GM21381 (cell line): ENCODE results near the gene SCN4A.
"Not testable (repeated sequence)": the region's sequence is repeated elsewhere in the genome, so short reads cannot be mapped to it uniquely, and the experiment has no call there.

Experiments
- ATAC-seq: cut with Tn5 transposase; IDR thresholded peaks from one replicate; pipeline ENCODE4 v1.9.1; 2021; ENCODE audit warnings: mild to moderate bottlenecking, moderate library complexity; ENCODE audit not compliant: unreplicated experiment

SCN4A gene

GRCh38 chr17:63918305-63918704, 54.4 kb downstream of the SCN4A start:
- no peak for ATAC-seq

GRCh38 chr17:63917646-63918045, 55.1 kb downstream of the SCN4A start:
- no peak for ATAC-seq

GRCh38 chr17:63917206-63917605, 55.5 kb downstream of the SCN4A start:
- not testable (repeated sequence) for ATAC-seq

- ATAC-seq = no peak
Measured at GRCh38 chr17:63916566-63917185, 56.0 kb downstream of the SCN4A start.

- not testable (repeated sequence) for ATAC-seq
Measured at GRCh38 chr17:63915753-63916152, 57.0 kb downstream of the SCN4A start.

- no peak for ATAC-seq
Measured at GRCh38 chr17:63914471-63914870, 58.2 kb downstream of the SCN4A start.

- ATAC-seq = no peak
Measured at GRCh38 chr17:63911657-63912100, 61.0 kb downstream of the SCN4A start.

- ATAC-seq = no peak
Measured at GRCh38 chr17:63911041-63911635, 61.6 kb downstream of the SCN4A start, which contains the start of gene CSHL1. Gene CSHL1, minus strand, starts transcription at chr17:63911258. Its CDS starts 62 bp downstream, at chr17:63911196.

GRCh38 chr17:63910096-63910495, 62.6 kb downstream of the SCN4A start:
- ATAC-seq = no peak

GRCh38 chr17:63909586-63909985, 63.1 kb downstream of the SCN4A start:
- ATAC-seq = not testable (repeated sequence)

GRCh38 chr17:63907161-63907778, 65.4 kb downstream of the SCN4A start:
- ATAC-seq = not testable (repeated sequence)

- ATAC-seq = not testable (repeated sequence)
Measured at GRCh38 chr17:63904796-63905195, 67.9 kb downstream of the SCN4A start.

GRCh38 chr17:63903787-63904201, 68.9 kb downstream of the SCN4A start:
- ATAC-seq = not testable (repeated sequence)

GRCh38 chr17:63901971-63902370, 70.7 kb downstream of the SCN4A start:
- ATAC-seq = not testable (repeated sequence)

GRCh38 chr17:63898899-63899798, 73.6 kb downstream of the SCN4A start:
- not testable (repeated sequence) for ATAC-seq

GRCh38 chr17:63896524-63897354, 76.0 kb downstream of the SCN4A start, which contains the start of gene CSH1:
Gene CSH1, minus strand, starts transcription at chr17:63896574. Its CDS starts 63 bp downstream, at chr17:63896511.
- ATAC-seq = not testable (repeated sequence)

- not testable (repeated sequence) for ATAC-seq
Measured at GRCh38 chr17:63894821-63895220, 77.9 kb downstream of the SCN4A start.

GRCh38 chr17:63894021-63894420, 78.7 kb downstream of the SCN4A start:
- not testable (repeated sequence) for ATAC-seq

GRCh38 chr17:63892316-63893037, 80.2 kb downstream of the SCN4A start:
- not testable (repeated sequence) for ATAC-seq
